HEK293T (cell line): Measurements from ENCODE around the gene NKIRAS2.

Experiments
- BHLHE40 ChIP-seq: fragments of 450-650 bp; IDR thresholded peaks from 2 replicates; pipeline ENCODE4 v1.6.1; 2016; ENCODE audit warnings: mild to moderate bottlenecking, moderate library complexity, borderline replicate concordance
- FOXK2 ChIP-seq: fragments of 450-650 bp; IDR thresholded peaks from 2 replicates; pipeline ENCODE4 v1.6.1; 2016; ENCODE audit warnings: mild to moderate bottlenecking
- FOXM1 ChIP-seq: fragments of 450-650 bp; IDR thresholded peaks from 2 replicates; pipeline ENCODE4 v1.6.1; 2017; ENCODE audit warnings: mild to moderate bottlenecking, borderline replicate concordance
- ZNF384 ChIP-seq: fragments of 450-650 bp; IDR thresholded peaks from 2 replicates; pipeline ENCODE4 v1.6.1; 2016

DNA sequence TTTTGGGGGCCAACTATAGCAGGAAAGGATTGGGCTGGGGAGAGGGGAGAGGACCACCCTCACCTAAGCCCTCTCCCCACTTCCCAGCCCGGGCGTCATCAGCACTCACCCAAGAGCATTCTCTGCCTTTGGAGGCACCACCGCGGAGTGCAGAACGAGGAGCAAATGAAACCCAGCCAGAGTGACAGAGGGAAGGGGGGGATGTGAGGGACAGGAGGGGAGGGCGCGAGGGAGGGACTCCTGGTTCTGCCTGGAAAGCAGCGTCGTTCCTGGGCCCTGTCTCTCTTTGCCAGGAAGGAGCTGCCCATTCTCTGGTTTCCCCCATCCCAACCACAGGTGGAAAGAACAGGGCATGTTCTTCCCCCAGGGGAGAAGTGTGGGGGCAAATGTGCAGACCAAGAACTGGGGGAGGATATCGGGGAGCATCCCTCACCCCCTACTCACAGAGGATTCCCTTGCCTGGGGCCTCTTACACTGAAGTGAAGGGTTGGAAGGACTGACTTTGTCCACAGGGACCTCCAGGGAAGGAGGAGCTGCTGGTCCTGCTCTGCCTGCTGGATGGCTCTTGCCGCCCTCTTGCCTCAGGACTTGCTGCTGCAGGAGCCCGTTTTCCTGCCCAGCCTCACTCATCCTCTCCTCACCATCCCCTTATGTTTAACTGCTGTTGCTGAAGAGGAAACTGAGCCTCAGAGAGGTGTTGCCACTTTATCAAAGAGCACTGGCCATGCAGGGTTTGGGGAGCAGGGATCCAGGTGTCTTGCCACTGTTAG is 34.0 kb downstream of the NKIRAS2 start:
- no peak for TF ChIP-seq FOXM1
- no peak for TF ChIP-seq BHLHE40
- no peak for TF ChIP-seq ZNF384
- no peak for TF ChIP-seq FOXK2
